Lower leg skin (tissue), 4 donors: ENCODE results near the gene HOXA13. TPM values are rescaled to one million over a fixed set of nuclear protein-coding genes. Genes with fewer than 3 reads are reported as not detected.

Experiments
- DNase-seq, 2 donors: peaks; one replicate each; pipeline ENCODE4 v3.0.0-alpha.2; 2019; ENCODE audit warnings: low spot score in 2 of 2
- H3K4me3 ChIP-seq: fragments of 200-600 bp; sonication (generic); 2 replicates; pipeline ENCODE4 v1.5.1; 2017; ENCODE audit warnings: mild to moderate bottlenecking, low read depth; ENCODE audit not compliant: poor library complexity, severe bottlenecking
- CTCF ChIP-seq, 3 donors: fragments of 450-650 bp; IDR thresholded peaks; one replicate each; pipeline ENCODE4 v1.5.1; 2016; ENCODE audit warnings: antibody characterized with exemption in 3 of 3, mild to moderate bottlenecking in 3 of 3, moderate library complexity in 2 of 3
- POLR2A ChIP-seq, 2 donors: fragments of 450-650 bp; IDR thresholded peaks; one replicate each; pipeline ENCODE4 v1.6.1; 2016 to 2017; ENCODE audit warnings: antibody characterized with exemption in 2 of 2, mild to moderate bottlenecking in 1 of 2, moderate library complexity in 1 of 2
- WGBS, 2 donors: methylation state at CpG; one replicate each; pipeline ENCODE4 v1.1.5; 2018; 5-methylcytosine and 5-hydroxymethylcytosine counted together
- intact Hi-C: fragments of 100-400 bp; cut with DNase I; formaldehyde crosslinking; loops from one replicate; pipeline ENCODE4 v1.15.0; 2023; ENCODE audit warnings: low total_unique reads
- total RNA-seq, 4 donors: library from RNA; depleted of rRNA; stranded (reverse); fragments of >200 nt; gene quantifications; one replicate each; pipeline ENCODE4 v1.1.0, GENCODE V29; 2016

Gene HOXA13
- total RNA-seq, 4 donors from 2014 or later, result 0.11 to 0.54 (median 0.27) TPM

- H3K4me3 ChIP-seq, result no peak overlapping the region
- intact Hi-C loops, result no loop called here
- TF ChIP-seq CTCF (IDR thresholded peaks at IDR 0.05), result no peak
- no peak for TF ChIP-seq POLR2A (IDR thresholded peaks at IDR 0.05)
- 11% methylated on average over 60 to 66 of the region's 90 CpGs for WGBS, 2 donors
- no peak for DNase-seq
These were observed 46.2 kb upstream of the HOXA13 start for GRCh38 chr7:27245798-27246691.

- intact Hi-C loops, result no loop called here
- 12 to 26% methylated on average over 35 to 37 of the region's 37 CpGs for whole genome bisulfite sequencing, 2 donors
- no peak overlapping the region for H3K4me3 ChIP-seq
- no peak for DNase-seq
- TF ChIP-seq POLR2A (IDR thresholded peaks at IDR 0.05), result no peak
- no peak for TF ChIP-seq CTCF (IDR thresholded peaks at IDR 0.05)
These were observed 45.4 kb upstream of the HOXA13 start for GRCh38 chr7:27245124-27245797.

GRCh38 chr7:27244488-27245123 lies 44.7 kb upstream of the HOXA13 start:
- DNase-seq, result no peak
- 20 to 28% methylated on average over 15 to 18 of the region's 18 CpGs for WGBS, 2 donors
- no peak overlapping the region for H3K4me3 ChIP-seq
- intact Hi-C loops, result no loop called here
- TF ChIP-seq POLR2A (IDR thresholded peaks at IDR 0.05) (no peak), CTCF (IDR thresholded peaks at IDR 0.05) (no peak)

GRCh38 chr7:27243340-27244163 lies 43.7 kb upstream of the HOXA13 start:
- intact Hi-C loops, result no loop called here
- no peak overlapping the region for H3K4me3 ChIP-seq
- 6 to 13% methylated on average over 39 to 41 of the region's 43 CpGs for WGBS, 2 donors
- DNase-seq, result no peak
- no peak for TF ChIP-seq POLR2A (IDR thresholded peaks at IDR 0.05)
- TF ChIP-seq CTCF (IDR thresholded peaks at IDR 0.05), result no peak

- no peak within 1 kb of the TSS for H3K4me3 ChIP-seq
- intact Hi-C loops, result no loop called here
- 5 to 7% methylated on average over 52 to 61 of the region's 62 CpGs for WGBS, 2 donors
- TF ChIP-seq CTCF (IDR thresholded peaks at IDR 0.05) (no peak), POLR2A (IDR thresholded peaks at IDR 0.05) (no peak)
- DNase-seq, result no peak
These were observed 42.9 kb upstream of the HOXA13 start, which contains the start of gene EVX1 for GRCh38 chr7:27242555-27243339. Gene EVX1, plus strand, starts transcription at chr7:27242802. Its CDS starts 229 bp downstream, at chr7:27243031.
